Hepatocyte (in vitro differentiated cells): ENCODE measurements around the gene CALD1.

Experiments
- CTCF ChIP-seq: fragments of 200-600 bp; sonication (generic); IDR thresholded peaks from 2 replicates; pipeline ENCODE4 v1.5.1; 2016; ENCODE audit warnings: antibody characterized with exemption, mild to moderate bottlenecking; ENCODE audit not compliant: poor library complexity
- EZH2 ChIP-seq: fragments of 200-600 bp; sonication (generic); IDR thresholded peaks from 2 replicates; pipeline ENCODE4 v1.6.1; 2016; ENCODE audit warnings: antibody characterized with exemption, mild to moderate bottlenecking, borderline replicate concordance

- TF ChIP-seq CTCF: no peak
- TF ChIP-seq EZH2: no peak
Measured at GRCh38 chr7:134879815-134880475, 100.5 kb downstream of the CALD1 start.
